HepG2 (cell line): ENCODE measurements around the gene RBM19. TPM values are rescaled to one million over a fixed set of nuclear protein-coding genes. Genes with fewer than 3 reads are reported as not detected.
A peak's percentile ranks its signal among the peaks of the same experiment; 100 is the strongest.

ENCODE experiments used
- ATAC-seq: fragments of 200-7000 bp; cut with Tn5 transposase; 3 replicates; pipeline ENCODE4 v1.9.1; 2020; ENCODE audit warnings: mild to moderate bottlenecking, moderate library complexity
- BruUV-seq: library from RNA; stranded (reverse); fragments of 400-500 nt; replicated peaks from 2 replicates; lab custom pipeline; 2021; lab: Mats Ljungman, UMichigan
- CTCF ChIA-PET: fragments of 300-600 bp; formaldehyde crosslinking; extraction: SDS; loops from one replicate; lab custom pipeline; 2021; ENCODE audit warnings: low total read pairs, inconsistent platforms, low intra/inter-chr PET ratio; lab: Yijun Ruan, JAX
- POLR2A ChIA-PET: fragments of 350-600 bp; sonication (Branson Sonifier 250); formaldehyde crosslinking; loops from one replicate; lab custom pipeline; 2020; ENCODE audit warnings: antibody characterized with exemption, inconsistent platforms; lab: Yijun Ruan, JAX
- DNase-seq: peaks from one replicate; pipeline ENCODE4 v3.0.0-alpha.2; 2015; ENCODE audit warnings: low spot score
- FAIRE-seq: peaks from 3 replicates; lab custom pipeline; 2011; peaks lifted over from hg19 to GRCh38; lab: Jason Lieb, UNC
- H2AFZ ChIP-seq: one replicate; pipeline ENCODE4 v1.6.1; 2011; ENCODE audit warnings: low read length, inconsistent platforms
- H3K27ac ChIP-seq: fragments of 300-600 bp; 3 replicates; pipeline ENCODE4 v1.8.0; 2011; ENCODE audit warnings: mixed run types, mild to moderate bottlenecking, mixed read lengths, low read length, inconsistent platforms; ENCODE audit not compliant: insufficient read depth; ENCODE audit errors: extremely low read length
- H3K27me3 ChIP-seq, 2 experiments: fragments of 200-600 bp in 1 of 2; 2 replicates in 1 of 2; 3 replicates in 1 of 2; pipeline versions ENCODE4 v1.6.0 to v1.8.0; 2011; ENCODE audit warnings: low read length in 2 of 2, mild to moderate bottlenecking in 2 of 2, moderate library complexity in 2 of 2, inconsistent platforms in 1 of 2; ENCODE audit not compliant: insufficient read depth in 2 of 2, control insufficient read depth in 1 of 2
- H3K36me3 ChIP-seq, 2 experiments: fragments of 200-600 bp in 1 of 2; replicated peaks in 1 of 2; 2 replicates in 1 of 2; 3 replicates in 1 of 2; pipeline versions ENCODE4 v1.5.1 to v1.8.0; 2011; ENCODE audit warnings: low read length in 2 of 2, inconsistent platforms in 1 of 2; ENCODE audit not compliant: insufficient read depth in 2 of 2, control insufficient read depth in 1 of 2
- H3K4me1 ChIP-seq: 2 replicates; pipeline ENCODE4 v1.5.1; 2012; ENCODE audit warnings: low read length, inconsistent platforms; ENCODE audit not compliant: insufficient read depth
- H3K4me2 ChIP-seq: 2 replicates; pipeline ENCODE4 v1.6.0; 2011; ENCODE audit warnings: low read depth, low read length, inconsistent platforms
- H3K4me3 ChIP-seq, 3 experiments: fragments of 200-600 bp in 1 of 3; sonication (generic), shearing (Covaris generic) in 1 of 3; replicated peaks in 1 of 3; 2 replicates each; pipeline ENCODE4 v1.5.1; 2011 to 2016; ENCODE audit warnings: low read length in 3 of 3, inconsistent platforms in 2 of 3, low read depth in 2 of 3, mild to moderate bottlenecking in 2 of 3, control low read depth in 1 of 3, mixed read lengths in 1 of 3; ENCODE audit not compliant: insufficient read depth in 1 of 3
- H3K79me2 ChIP-seq: one replicate; pipeline ENCODE4 v1.6.1; 2011; ENCODE audit warnings: low read length, inconsistent platforms; ENCODE audit not compliant: insufficient read depth
- H3K9ac ChIP-seq: 2 replicates; pipeline ENCODE4 v1.6.0; 2011; ENCODE audit warnings: mild to moderate bottlenecking, low read depth, low read length, inconsistent platforms; ENCODE audit not compliant: insufficient read depth
- H3K9me3 ChIP-seq: 2 replicates; pipeline ENCODE4 v1.5.1; 2012; ENCODE audit warnings: mild to moderate bottlenecking, low read length
- H4K20me1 ChIP-seq: 2 replicates; pipeline ENCODE4 v1.6.0; 2011; ENCODE audit warnings: inconsistent platforms, mild to moderate bottlenecking, low read length, moderate library complexity; ENCODE audit not compliant: insufficient read depth
- RARA ChIP-seq: IDR thresholded peaks from 2 replicates; pipeline ENCODE4 v1.6.1; 2016; ENCODE audit warnings: missing genetic modification reagents, missing compliant biosample characterization
- ZNF337 ChIP-seq: sonication (generic); formaldehyde crosslinking; IDR thresholded peaks from 2 replicates; pipeline ENCODE4 v1.5.1; 2020; ENCODE audit warnings: missing genetic modification reagents, low read depth, mild to moderate bottlenecking, borderline replicate concordance
- ZNF432 ChIP-seq: sonication (generic); formaldehyde crosslinking; IDR thresholded peaks from 2 replicates; pipeline ENCODE4 v1.5.0; 2020; ENCODE audit warnings: missing genetic modification reagents, mild to moderate bottlenecking, borderline replicate concordance
- WGBS: methylation state at CpG from one replicate; pipeline ENCODE4 v1.1.6; 2017; ENCODE audit warnings: low lambda C conversion rate; 5-methylcytosine and 5-hydroxymethylcytosine counted together
- in situ Hi-C: cut with HindIII; loops from 2 replicates; pipeline ENCODE4 v1.10.0; 2017; ENCODE audit warnings: low pct_unique_long_range_greater_than_20kb; ENCODE audit not compliant: extremely low pct_ligation_motif_present
- intact Hi-C: fragments of 100-400 bp; cut with micrococcal nuclease; formaldehyde crosslinking; loops from one replicate; pipeline ENCODE4 v1.10.0; 2022; ENCODE audit not compliant: unreplicated experiment
- polyA plus RNA-seq, 8 experiments: library from polyadenylated mRNA; depleted of rRNA in 3 of 8; stranded (reverse) in 7 of 8; unstranded in 1 of 8; fragments of >200 nt; fragmentation: Illumina TruSeq in 4 of 8; extraction: Trizol in 4 of 8; gene quantifications; 2 replicates each; pipeline versions ENCODE4 v1.2.1 to v1.2.3, GENCODE V29; 2011 to 2016; ENCODE audit warnings: low read depth in 4 of 8, missing spikeins in 1 of 8, mixed read lengths in 1 of 8; ENCODE audit not compliant: insufficient read depth in 1 of 8
- total RNA-seq, 5 experiments: library from RNA; depleted of rRNA; stranded (reverse); fragments of >200 nt; fragmentation: Illumina TruSeq; extraction: Trizol; gene quantifications; 2 replicates each; pipeline ENCODE4 v1.2.3, GENCODE V29; 2016; ENCODE audit warnings: low read depth in 1 of 5

The RBM19 gene
- total and polyA plus RNA-seq, 2 of the 13 experiments (the other 11 are each of a cell fraction or from before 2014, with no cell fraction given) = 19.3 to 32.2 TPM

DNA sequence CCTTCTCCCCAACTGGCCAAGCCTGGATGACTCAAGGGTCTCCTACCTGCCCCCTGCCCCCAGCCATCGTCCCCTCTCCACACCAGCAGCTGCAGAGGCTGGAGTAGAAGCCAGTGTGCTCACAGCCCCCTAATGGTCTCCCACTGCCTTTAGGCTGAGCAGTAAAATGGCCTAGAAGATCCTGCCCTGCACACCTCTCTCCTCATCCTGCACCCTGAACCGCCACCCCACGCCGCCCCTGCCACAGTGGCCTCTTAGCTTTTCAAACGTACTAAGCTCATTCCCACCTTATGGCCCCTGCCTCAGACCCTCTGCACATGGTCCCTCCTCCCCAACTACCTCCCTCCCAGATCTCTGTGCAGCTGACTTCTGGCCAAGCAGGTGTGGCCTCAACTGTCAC, 46.3 kb downstream of the RBM19 start:
- Histone ChIP-seq H3K9ac (no peak overlapping the region), H4K20me1 (no peaks in the 10 kb centered on the region), H3K36me3 (peaks cover 21 to 66% of the 10 kb centered on the region in 2 experiments), H3K4me3 (no peak overlapping the region), H3K79me2 (no peaks in the 10 kb centered on the region), H3K27ac (no peak overlapping the region), H2AFZ (no peak overlapping the region), H3K4me2 (no peak overlapping the region), H3K27me3 (no peaks in the 10 kb centered on the region), H3K4me1 (peaks cover 9% of the 10 kb centered on the region; the same call in 1 of the 2 replicates), H3K9me3 (no peaks in the 10 kb centered on the region)
- no peak for TF ChIP-seq ZNF432
- POLR2A ChIA-PET = no interaction called here
- DNase-seq = no peak
- FAIRE-seq = no peak
- 88% methylated on average over 4 of the region's 5 CpGs for WGBS
- intact Hi-C loops = no loop called here
- BruUV-seq = no TSS peak
- CTCF ChIA-PET = no interaction called here
- ATAC-seq = peak; percentile 54; the same call in 2 of the 3 replicates
- in situ Hi-C loops = loop anchor here (10.0 kb wide), 1 partner anchor 485 kb away; no protein-coding TSS in a partner anchor

DNA sequence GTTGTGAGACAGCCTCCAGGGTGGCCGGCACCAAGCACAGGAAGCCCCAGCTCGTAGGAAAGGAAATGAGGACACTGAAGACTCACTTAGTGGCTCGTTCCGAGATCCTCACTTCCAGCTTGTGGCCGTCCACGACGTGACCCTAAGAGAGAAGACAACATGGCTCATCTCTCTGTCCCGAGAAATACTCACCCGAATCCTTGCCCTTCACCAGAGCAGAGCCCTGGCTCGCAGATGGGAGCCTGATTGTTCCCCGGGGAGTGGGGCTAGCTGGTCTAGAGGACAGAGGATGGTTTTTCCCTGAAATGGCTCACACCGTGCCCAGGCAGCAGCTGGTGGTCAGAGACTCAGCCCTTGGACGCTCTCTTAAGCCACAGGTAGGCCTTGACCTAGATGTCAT, 47.8 kb downstream of the RBM19 start:
- no peak for FAIRE-seq

More for the DNA sequence above, 47.8 kb downstream of the RBM19 start:
- Histone ChIP-seq H3K4me2 (no peak overlapping the region), H3K27me3 (no peaks in the 10 kb centered on the region), H3K4me1 (peaks cover 9% of the 10 kb centered on the region; the same call in 1 of the 2 replicates), H3K36me3 (peaks cover 10 to 55% of the 10 kb centered on the region in 2 experiments), H3K27ac (no peak overlapping the region), H2AFZ (no peak overlapping the region), H3K4me3 (no peak overlapping the region), H3K9me3 (no peaks in the 10 kb centered on the region)
- intact Hi-C loops (no loop called here), in situ Hi-C loops (loop anchor here (10.0 kb wide), 1 partner anchor 484 kb away; no protein-coding TSS in a partner anchor)
- ChIA-PET CTCF (no interaction called here), POLR2A (no interaction called here)
- DNase-seq = no peak
- BruUV-seq = no TSS peak
- no peak for ATAC-seq
- peak; percentile 28; the same call in 1 of the 2 replicates for TF ChIP-seq RARA (CRISPR knock-in tag)
- TF ChIP-seq ZNF337 (CRISPR knock-in tag) = no peak
- TF ChIP-seq, all 625 proteins: peak for 1
- WGBS = 92% methylated on average over 12 of the region's 13 CpGs
- Histone ChIP-seq H3K79me2 (no peaks in the 10 kb centered on the region), H3K9ac (no peak overlapping the region), H4K20me1 (no peaks in the 10 kb centered on the region)
